ENCODE data around the gene ADGRG3.

GRCh38 chr16:57725976-57726375 lies 57.9 kb downstream of the ADGRG3 start:
- TF ChIP-seq CTCF (IDR thresholded peaks at IDR 0.05) (no peak), POLR2A (IDR thresholded peaks at IDR 0.05) (no peak)

Measured in adrenal gland (tissue), 5 donors.